Measurements from ENCODE around the gene OSGEP. TPM values are rescaled to one million over a fixed set of nuclear protein-coding genes. Genes with fewer than 3 reads are reported as not detected.
"Not testable (repeated sequence)": the region's sequence is repeated elsewhere in the genome, so short reads cannot be mapped to it uniquely, and the experiment has no call there.

OSGEP gene
- polyA plus RNA-seq, 3 donors = 53.7 to 88.7 (median 54.9) TPM

DNA sequence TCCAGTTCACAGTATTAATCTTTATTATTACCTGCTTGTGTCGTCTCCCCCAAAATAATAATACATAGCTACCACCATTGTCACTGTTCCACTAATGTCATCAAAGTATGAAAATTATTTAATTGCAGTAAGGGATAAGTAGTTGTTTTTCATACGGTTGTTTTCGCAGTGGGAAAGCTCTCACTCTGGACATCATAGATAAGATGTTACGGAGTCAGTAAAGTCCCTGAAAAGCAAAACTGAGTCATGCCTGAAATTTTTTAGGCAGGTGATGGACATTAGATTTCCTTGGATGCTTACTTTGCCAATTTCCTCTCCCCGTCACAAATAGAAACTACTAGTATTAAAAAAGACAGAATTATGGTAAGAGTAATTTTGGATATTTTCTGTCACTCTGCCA is 27.8 kb upstream of the OSGEP start:
- DNase-seq (ENCODE audit: extremely low read depth in 1 of 11, low read depth in 9 of 11, low spot score in 4 of 11) = no peak

DNA sequence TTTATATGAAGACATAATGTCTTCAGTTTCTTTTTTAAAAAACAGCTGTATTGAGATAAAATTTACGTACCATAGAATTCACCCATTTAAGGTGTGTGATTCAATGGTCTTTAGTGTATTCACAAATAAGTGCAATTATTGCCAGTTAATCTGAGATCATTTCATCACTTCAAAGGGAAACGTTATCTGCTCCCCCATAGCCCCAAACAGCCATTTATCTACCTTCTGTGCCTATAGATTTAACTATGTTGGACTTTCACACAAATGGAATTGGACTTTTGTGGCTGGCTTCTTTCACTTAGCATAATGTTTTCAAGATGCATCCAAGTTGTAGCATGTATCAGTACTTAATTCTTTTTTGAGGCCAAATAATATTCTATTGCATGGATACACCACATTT is 24.3 kb upstream of the OSGEP start:
- no peak for DNase-seq (ENCODE audit: extremely low read depth in 1 of 11, low read depth in 9 of 11, low spot score in 4 of 11)

DNA sequence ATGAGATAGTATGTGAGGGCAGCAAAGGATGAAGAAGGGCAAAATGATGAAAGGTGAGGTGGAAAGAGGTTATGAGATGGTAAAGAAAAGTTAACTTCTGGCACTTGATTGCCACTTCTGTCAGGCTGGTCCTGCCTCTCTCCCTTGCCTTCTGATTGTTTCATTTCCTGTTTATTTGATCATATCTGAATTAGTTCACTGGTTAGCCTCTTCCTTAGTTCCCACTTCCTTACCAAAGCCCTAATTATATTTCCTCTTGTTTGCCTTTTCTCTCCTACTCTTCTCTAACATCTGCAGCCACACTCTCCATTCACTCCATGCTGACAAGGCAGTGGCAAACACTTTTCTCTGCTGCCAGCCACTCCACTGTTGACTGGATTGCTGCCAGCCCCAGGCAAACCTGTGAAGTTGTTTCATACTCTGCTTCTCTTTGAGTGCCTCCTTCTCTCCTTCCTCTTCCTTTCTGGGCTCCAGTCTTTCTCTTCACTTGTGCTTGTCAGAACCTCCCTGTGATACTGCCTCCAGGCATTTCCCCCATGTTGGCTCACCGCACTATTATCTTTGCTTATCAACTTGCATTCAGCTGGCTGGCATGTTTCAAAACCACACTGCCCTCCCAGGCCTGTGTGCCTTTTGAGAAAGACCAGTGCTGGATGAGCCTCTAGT is 22.7 kb upstream of the OSGEP start:
- no peak for DNase-seq (ENCODE audit: extremely low read depth in 1 of 11, low read depth in 9 of 11, low spot score in 4 of 11)

DNA sequence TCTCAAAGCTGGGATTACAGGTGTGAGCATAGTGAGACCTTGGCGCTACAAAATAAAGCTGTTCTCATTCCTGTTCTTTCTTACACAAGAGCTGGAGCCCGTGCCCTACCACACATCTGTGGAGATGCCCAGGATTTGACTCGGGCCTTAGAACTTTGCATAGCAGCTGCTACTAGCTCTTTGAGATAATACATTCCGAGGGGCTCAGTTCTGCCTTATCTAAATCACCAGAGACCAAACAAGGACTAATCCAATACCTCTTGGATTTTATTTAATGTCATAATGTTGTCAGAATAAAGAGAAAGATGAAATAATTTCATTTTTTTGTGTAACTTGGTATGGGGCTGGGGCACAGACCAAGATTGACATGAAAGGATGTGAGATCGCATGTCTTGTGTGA is 22.2 kb upstream of the OSGEP start:
- DNase-seq (ENCODE audit: extremely low read depth in 1 of 11, low read depth in 9 of 11, low spot score in 4 of 11) = no peak

DNA sequence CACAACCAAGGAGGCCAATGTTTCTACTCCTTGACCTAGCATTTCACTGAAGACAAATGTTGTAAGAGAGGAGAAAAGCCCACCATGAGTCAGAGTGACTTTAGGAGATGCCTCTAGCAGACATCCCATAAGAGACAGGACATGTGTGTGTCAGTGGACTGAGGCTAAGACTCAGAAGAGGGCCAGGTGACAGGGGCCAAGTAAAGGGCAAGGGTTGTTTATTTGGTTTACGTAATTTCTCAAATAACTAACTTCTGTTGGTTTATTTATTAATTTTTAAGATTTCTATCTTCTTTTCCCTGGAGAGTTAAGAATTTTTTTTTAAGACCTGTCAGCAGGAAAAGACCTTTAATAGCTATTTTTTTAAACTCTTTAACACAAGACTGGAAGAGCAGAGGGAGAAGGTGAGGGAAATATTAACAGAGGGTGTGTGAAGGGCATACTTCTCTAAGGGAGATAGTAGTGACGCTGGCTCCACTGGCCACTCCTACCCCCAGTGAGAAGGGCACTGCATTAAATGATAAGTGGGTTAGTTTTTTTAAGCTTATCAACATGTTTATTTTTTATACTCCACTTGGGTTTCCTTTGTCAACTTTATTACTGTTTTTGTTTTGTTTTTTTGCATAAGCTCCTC is 18.0 kb upstream of the OSGEP start:
- DNase-seq (ENCODE audit: extremely low read depth in 1 of 11, low read depth in 9 of 11, low spot score in 4 of 11) = no peak

DNA sequence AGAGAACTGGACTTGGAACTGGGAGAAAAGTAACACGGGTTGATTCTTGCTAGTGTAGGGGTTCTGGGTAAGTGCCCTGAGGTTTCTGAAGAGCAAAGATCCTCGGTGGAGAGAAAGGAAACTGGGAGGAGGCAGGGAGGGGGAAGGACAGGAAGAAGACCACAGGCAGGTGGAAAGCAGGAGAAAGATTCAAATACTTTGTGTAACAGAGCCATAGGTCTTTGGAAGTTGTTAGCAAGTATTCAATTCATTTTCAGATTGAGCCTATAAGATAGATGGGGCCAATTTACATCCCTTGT is 15.9 kb upstream of the OSGEP start:
- no peak for DNase-seq (ENCODE audit: extremely low read depth in 1 of 11, low read depth in 9 of 11, low spot score in 4 of 11)

DNA sequence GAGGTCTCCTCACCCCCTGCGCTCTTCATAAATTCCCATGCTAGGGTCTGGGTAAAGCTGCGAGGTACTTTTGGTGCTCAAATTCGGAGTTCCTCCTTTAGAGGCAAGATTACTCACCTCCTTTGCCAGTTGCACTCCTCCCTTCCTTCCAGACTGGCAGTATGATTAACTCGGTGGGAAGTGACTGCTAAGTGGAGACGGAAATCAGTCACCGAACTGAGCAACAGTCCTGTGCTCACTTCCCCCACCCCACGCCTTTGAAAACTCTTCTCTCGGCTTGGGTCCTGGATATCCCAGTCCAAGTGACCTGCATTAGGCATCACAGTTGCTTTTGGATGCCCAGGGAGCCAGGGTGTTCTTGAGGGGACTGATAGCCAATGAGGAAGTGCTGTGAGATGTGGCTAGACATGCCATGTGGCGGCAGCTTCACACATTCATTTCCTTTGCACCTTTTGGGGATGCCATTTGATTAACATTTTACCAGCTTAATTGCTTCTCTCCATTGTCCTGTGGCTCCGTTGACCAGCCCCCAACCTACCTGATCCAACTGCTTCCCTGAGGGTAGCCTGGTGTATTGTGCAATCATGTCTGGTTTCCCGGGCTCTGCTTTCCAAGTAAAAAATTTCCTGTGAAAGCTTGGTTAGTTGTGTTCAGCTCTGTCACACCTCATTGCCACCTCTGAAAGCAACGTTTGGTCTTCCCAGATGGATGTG is 15.4 kb upstream of the OSGEP start:
- peak in 4 of 11 donors; percentile 14 to 21 (median 19) for DNase-seq (ENCODE audit: extremely low read depth in 1 of 11, low read depth in 9 of 11, low spot score in 4 of 11)

DNA sequence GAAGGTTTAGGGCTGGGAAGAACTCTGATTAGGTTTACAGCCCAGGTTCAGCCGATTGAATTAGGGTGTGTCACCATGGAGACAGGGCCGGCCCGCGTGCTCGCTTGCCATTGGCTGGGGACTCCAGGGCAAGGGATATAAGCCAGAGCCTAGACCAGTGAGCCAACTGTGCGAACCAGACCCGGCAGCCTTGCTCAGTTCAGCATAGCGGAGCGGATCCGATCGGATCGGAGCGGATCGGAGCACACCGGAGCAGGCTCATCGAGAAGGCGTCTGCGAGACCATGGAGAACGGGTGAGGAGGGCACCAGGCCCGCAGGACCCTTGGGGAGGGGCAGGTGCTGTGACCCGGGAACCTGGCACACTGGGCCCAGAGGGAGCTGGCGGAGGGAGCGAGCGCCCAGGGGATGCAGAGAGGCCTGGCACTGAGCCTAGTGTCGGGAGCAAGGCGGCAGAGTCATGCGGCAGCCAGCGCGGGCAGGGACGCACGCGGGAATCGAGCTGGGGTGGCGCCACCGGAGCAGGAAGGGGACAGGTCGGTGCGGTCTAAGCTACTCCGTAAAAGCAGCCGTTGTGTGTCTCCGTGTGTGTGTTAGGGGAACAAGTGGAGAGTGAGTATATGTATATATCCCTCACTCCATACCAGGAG is 14.8 kb upstream of the OSGEP start, which contains the start of gene PNP:
Gene PNP, plus strand, starts transcription at position 165 of the 648 bp plus-strand sequence. Its CDS starts 119 bp downstream, at position 284.
- peak in 9 of 11 donors; percentile 58 to 81 (median 75) for DNase-seq (ENCODE audit: extremely low read depth in 1 of 11, low read depth in 9 of 11, low spot score in 4 of 11)

DNA sequence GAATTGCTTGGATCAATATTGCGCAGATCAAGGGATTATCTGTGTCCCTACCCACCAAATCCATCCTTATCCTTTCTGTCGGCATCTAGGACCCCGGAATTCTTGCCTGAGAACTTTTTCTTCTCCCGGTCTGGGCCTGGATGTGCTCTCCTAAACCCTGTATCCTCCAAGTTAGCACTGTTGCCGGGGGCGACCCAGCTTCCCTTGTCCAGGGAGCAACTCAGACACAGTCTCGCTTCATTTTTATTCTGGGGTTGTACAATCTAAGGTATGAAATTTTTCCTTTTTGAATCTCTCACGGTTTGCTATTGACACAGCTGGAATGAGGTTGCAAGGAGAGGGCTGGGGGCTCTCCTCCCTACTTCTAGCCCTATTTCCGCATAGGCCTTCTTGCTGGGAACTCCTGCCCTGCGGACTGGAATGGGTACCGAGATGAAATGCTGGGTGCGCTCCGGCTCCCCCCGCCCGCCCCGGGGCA is 14.2 kb upstream of the OSGEP start:
- peak in 1 of 11 donors; percentile 7 for DNase-seq (ENCODE audit: extremely low read depth in 1 of 11, low read depth in 9 of 11, low spot score in 4 of 11)

DNA sequence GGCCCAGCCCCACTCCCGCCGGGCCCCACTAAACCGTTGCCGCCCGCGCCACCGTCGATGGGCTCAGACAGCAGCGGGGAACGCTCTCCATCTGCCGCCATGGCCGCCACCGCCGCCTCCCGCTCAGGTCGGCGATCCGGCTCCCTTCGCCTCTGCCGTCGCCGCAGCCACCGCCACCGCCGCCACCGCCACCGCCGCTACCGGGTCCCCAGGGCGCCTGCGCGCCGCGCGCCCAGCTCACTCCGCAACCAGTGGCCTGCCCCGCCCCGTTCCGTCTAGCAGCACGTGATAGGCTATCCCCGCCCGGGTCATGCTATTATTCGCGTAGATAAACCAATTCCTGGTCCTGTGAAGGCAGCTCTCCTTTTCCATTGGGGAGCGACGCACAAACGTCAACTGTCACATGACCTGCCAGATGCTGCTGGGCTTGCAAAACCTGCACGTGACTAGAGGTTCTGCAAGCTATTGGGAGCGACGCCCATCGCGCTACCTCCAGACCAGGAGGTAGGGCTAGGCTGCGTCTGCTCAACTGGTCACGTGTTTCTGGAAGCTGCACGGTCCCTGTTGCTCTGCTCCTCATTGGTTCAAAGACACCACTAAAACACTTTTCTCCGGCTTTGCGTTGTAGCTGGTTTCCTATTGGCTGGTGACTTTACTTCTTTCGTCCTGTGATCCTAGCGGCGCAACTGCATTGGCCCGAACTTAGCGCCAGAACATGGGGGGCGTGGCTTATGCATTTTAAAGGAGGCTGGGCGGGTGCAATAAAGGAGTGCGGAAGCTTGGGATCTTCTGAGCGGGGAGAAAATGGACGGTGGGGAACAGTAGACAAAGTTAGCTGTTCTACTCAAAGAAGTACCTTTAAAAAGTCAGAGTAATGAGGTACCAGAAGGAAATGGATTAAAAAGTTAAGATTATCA is 6.9 kb upstream of the OSGEP start, which contains the start of gene PIP4P1:
Gene PIP4P1, minus strand, starts transcription at position 210 of the 917 bp plus-strand sequence. Its CDS starts 109 bp downstream, at position 101.
- DNase-seq (ENCODE audit: extremely low read depth in 1 of 11, low read depth in 9 of 11, low spot score in 4 of 11) = peak; percentile 96 to 100 (median 99)

DNA sequence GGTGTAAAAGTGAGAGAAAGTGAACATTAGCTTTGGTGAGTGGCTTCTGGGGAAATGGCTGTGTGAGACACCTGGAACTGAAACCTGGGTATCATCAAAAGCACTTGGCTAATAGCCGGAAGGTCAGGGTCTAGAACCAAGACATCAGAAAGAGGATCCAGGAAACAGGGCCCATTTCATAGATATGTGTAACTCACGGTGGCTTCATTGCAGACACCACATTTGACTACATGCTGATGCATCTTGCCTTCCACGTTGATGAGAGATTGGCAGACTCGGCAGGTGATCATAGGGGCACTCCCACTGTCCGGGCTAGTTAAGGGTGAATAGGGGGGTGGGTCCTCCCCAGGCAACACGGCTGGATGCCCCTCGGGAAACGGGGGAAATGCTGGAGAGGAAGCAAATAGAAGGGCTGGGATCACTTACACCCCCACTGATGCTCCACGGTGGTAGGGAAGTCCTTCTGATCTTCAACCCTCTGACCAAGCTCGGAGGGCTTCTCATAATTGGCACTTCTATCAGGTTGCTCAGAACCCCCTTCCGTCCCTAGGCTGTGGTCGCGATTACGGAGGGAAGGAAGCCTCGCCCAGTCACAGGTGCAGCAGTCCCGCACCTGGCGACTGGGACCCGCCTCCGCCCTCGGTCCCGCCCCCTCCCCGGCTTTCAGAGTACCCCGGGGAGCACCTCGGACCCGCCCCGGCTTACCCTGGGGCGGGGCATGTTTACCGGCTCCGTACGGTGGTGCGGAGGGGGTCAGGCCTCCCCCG is 6.0 kb upstream of the OSGEP start:
- DNase-seq (ENCODE audit: extremely low read depth in 1 of 11, low read depth in 9 of 11, low spot score in 4 of 11) = peak in 2 of 11 donors; percentile 9

DNA sequence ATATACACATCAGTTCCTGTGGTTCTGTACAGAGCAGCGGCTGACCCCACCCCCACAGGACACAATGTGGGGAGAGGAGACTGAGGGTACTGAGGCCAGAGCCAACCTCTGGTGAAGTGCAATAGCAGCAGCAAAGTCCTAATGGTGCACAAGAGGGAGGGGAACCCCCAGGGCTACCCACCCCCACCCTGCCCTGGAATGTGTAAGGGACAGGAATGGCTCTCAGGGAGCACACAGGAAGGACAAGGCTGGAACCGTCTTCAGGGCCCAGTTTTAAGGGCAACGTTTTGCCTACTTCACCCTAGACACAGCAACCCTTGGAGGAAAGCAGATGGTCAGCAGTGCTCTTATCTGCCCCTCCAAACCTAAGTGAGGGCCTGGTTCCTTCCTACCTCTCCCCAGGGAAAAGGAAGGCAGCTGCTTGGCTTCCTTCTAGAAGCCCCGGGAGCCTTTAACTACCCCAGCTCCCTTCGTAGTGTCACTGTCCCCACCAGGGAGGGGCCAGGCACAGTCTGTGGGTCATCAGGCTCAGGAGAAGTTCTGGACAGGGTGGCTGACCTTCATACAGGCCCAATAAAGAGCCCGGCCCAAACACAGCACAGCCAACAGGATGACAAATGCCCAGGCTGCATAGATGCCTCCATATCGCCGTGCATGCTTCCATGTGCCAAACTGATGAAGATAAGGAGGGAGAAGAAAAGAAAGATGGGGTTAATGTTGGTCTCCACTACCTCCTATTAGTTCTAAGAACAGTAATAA is 3.6 kb upstream of the OSGEP start:
- DNase-seq (ENCODE audit: extremely low read depth in 1 of 11, low read depth in 9 of 11, low spot score in 4 of 11) = no peak

DNA sequence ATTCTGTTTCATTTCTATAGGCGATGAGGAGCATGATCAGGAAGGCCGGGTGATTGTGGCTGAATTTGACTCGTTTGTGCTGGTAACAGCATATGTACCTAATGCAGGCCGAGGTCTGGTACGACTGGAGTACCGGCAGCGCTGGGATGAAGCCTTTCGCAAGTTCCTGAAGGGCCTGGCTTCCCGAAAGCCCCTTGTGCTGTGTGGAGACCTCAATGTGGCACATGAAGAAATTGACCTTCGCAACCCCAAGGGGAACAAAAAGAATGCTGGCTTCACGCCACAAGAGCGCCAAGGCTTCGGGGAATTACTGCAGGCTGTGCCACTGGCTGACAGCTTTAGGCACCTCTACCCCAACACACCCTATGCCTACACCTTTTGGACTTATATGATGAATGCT is 2.4 kb upstream of the OSGEP start:
- no peak for DNase-seq (ENCODE audit: extremely low read depth in 1 of 11, low read depth in 9 of 11, low spot score in 4 of 11)

DNA sequence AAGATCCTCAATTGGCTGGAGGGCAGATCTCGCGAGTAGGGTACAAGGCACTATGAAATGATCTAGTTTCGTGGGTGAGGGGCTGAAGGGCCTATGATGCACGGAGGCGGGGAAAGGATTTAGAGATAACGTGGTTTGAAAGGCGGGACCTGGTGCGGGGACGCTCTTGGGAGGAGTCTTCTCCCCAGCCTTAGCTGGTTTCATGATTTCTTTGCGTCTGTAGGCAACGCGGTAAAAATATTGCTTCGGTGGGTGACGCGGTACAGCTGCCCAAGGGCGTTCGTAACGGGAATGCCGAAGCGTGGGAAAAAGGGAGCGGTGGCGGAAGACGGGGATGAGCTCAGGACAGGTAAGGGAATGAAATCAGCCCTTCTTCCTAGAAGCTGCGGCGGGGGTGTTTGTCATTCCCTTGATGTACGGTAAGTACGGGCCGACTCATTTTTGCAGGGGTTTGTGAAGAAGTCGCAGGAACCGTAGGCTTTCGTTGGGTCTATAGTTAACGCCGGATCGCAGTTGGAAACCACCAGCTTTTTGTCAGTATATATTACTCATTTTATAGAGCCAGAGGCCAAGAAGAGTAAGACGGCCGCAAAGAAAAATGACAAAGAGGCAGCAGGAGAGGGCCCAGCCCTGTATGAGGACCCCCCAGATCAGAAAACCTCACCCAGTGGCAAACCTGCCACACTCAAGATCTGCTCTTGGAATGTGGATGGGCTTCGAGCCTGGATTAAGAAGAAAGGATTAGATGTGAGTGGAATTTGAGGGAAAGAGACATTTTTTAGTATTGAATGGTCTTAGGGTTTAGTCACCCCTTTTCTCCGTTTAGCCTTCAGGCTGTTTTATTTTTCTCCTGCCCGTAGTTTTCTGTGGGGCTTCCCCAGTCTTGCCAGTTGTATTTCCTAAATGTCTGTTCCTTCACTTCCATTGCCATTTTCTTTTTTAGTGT is 1.0 kb upstream of the OSGEP start:
- DNase-seq (ENCODE audit: extremely low read depth in 1 of 11, low read depth in 9 of 11, low spot score in 4 of 11) = no peak

DNA sequence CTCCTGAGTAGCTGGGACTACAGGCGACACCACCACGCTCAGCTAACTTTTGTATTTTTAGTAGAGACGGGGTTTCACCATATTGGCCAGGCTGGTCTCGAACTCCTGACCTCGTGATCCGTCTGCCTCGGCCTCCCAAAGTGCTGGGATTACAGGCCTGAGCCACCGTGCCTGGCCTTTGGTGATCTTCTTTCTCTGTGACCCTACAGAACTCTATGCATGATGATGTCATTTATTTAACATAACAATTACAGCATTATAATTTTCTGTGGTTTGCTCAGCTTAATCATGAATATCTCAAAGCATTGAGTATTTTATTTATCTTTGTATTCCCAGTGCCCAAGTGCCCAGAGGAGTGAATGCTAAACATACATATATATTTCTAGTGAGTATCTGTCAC is 1.8 kb downstream of the OSGEP start:
- not testable (repeated sequence) for DNase-seq (ENCODE audit: extremely low read depth in 1 of 11, low read depth in 9 of 11, low spot score in 4 of 11)

DNA sequence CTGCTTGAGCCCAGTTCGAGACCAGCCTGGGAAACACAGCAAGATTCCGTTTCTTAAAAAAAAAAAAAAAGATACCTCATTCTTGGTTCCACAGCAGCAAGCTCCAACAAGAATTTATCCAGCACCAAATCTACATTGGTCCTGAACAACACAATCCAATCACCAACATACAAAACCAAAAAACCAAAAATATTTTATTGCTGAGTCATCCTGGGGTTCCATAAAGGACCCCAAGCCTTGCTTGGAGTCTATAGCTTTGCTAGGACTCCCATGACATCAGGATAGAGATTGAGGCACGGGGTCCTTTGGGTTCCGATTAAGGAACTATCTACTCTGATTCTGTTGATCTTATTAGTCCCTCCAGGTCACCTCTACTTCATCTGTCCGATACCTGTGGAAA is 7.7 kb downstream of the OSGEP start:
- DNase-seq (ENCODE audit: extremely low read depth in 1 of 11, low read depth in 9 of 11, low spot score in 4 of 11) = no peak
